ENCODE results near the gene GFAP.
A peak's percentile ranks its signal among the peaks of the same experiment; 100 is the strongest.

GFAP gene

GRCh38 chr17:44912763-44913544 lies 2.3 kb downstream of the GFAP start:
- no peak for DNase-seq

- no peak for DNase-seq
Observed at GRCh38 chr17:44911133-44912001, 3.9 kb downstream of the GFAP start.

GRCh38 chr17:44910231-44911106 lies 4.8 kb downstream of the GFAP start:
- DNase-seq = no peak

- no peak for DNase-seq
Observed at GRCh38 chr17:44909681-44910144, 5.6 kb downstream of the GFAP start.

GRCh38 chr17:44908761-44909326 lies 6.5 kb downstream of the GFAP start:
- no peak for DNase-seq

GRCh38 chr17:44907729-44908470 lies 7.4 kb downstream of the GFAP start:
- no peak for DNase-seq

GRCh38 chr17:44906763-44907728 lies 8.3 kb downstream of the GFAP start:
- no peak for DNase-seq

- no peak for DNase-seq
Observed at GRCh38 chr17:44906010-44906646, 9.2 kb downstream of the GFAP start.

GRCh38 chr17:44905006-44906000 lies 10.0 kb downstream of the GFAP start:
- DNase-seq = no peak

GRCh38 chr17:44904001-44904984 lies 11.0 kb downstream of the GFAP start:
- DNase-seq = no peak

GRCh38 chr17:44903012-44903685 lies 12.2 kb downstream of the GFAP start:
- no peak for DNase-seq

GRCh38 chr17:44902135-44902760 lies 13.1 kb downstream of the GFAP start:
- DNase-seq = no peak

GRCh38 chr17:44901411-44901921 lies 13.8 kb downstream of the GFAP start:
- DNase-seq = no peak

GRCh38 chr17:44900894-44901293 lies 14.4 kb downstream of the GFAP start:
- DNase-seq = no peak

GRCh38 chr17:44899074-44899782 lies 16.1 kb downstream of the GFAP start, which contains the start of gene EFTUD2:
TSS of gene EFTUD2 (minus strand) at chr17:44899445. CDS start at chr17:44894521, 4,924 bp downstream.
- DNase-seq = peak; percentile 99

GRCh38 chr17:44898768-44899073 lies 16.6 kb downstream of the GFAP start:
- no peak for DNase-seq

All from NCI-H2227 treated with DMSO at 0.1 percent for 48 hours (cell line).